GM19240 (cell line): ENCODE measurements around the gene DRC7.

Experiments used
- DNase-seq: peaks from one replicate; pipeline ENCODE4 v3.0.0; 2011; ENCODE audit warnings: low spot score; ENCODE audit not compliant: insufficient read length

Gene DRC7

GRCh38 chr16:57749856-57750452 is 55.3 kb downstream of the DRC7 start:
- no peak for DNase-seq

DNA sequence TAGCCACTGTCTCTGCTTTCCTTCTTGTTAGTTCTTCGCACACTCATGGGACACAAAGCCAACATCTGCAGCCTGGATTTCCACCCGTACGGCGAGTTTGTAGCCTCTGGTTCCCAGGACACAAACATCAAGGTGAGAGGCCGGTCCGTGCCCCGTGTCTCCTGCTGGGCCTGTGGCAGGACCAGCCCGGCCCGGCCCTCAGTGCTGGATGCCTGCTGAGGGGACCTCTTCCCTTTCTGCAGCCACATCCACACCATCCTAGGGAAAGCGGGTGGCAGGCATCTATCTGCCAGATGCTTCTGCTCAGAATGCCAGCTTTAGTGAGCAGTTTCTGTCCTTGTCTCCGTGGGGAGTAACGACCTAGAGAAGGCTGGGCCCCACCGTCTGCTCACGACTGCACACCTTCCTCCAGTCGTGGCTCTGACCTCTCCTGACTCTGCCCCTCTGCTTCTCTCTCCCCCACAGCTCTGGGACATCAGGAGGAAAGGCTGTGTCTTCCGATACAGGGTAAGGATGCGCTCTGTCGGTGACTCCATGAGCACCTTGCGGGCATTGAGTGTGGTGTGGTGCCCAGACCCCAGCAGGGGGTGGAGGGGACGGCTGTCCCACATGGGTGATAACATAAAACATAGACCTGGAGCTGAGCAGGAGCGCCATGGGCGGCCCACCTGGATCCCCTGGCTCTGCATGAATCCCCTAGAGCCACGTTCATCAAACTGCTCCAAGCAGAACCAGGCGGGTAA is 56.4 kb downstream of the DRC7 start:
- no peak for DNase-seq

DNA sequence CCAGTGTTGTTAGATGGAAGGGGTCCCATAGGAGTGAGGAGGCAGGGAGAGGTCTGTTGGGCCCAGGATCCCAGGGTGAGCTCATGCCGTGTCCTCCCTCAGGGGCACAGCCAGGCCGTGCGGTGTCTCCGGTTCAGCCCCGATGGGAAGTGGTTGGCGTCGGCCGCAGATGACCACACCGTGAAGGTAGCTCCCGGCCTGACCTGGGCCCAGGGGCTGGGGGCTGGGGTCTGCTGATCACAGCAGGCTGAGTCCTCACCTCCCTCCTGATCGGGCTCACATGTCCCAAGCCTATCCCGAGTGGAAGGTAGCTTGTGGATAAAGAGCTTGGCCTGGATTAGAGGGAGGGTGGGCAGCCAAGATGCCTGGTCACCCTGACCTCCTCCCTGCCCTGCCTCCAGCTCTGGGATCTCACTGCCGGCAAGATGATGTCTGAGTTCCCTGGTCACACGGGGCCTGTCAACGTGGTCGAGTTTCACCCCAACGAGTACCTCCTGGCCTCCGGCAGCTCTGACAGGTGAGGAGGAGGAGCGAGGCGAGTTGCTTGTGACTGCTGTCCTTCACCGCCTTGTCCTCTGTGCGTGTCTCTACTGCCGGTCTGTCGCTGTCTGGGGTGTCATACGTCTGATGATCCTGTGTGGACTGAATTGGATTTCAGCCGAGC is 57.1 kb downstream of the DRC7 start:
- DNase-seq = no peak

- DNase-seq = no peak
Observed at GRCh38 chr16:57752203-57752580, 57.6 kb downstream of the DRC7 start.

DNA sequence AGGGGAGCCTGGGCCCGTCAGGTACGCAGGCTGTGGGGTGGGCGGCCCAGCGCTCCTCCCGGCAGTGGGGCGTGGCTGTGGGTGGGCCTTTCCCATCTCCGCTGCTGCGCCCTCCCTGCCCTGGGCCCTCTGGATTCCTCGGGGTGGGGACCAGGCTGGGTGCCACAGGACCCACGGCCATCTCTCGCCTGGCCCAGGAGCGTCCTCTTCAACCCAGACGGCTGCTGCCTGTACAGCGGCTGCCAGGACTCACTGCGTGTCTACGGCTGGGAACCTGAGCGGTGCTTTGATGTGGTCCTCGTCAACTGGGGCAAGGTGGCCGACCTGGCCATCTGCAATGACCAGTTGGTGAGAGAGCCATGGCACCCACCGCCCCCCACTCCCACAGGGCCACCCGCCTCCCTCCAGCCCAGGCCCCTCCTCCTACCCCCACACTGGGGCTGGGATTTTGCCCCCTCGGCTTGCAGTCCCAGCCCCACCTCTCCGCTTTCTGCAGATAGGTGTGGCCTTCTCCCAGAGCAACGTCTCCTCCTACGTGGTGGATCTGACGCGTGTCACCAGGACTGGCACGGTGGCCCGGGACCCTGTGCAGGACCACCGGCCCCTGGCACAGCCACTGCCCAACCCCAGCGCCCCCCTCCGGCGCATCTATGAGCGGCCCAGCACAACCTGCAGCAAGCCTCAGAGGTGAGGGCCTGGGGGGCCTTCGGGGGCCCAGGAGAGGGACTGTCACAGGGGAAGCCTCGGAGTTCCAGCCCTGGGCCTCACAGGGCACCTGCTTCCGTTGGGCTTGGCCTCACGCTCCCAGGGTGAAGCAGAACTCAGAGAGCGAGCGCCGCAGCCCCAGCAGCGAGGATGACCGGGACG is 58.2 kb downstream of the DRC7 start:
- no peak for DNase-seq

DNA sequence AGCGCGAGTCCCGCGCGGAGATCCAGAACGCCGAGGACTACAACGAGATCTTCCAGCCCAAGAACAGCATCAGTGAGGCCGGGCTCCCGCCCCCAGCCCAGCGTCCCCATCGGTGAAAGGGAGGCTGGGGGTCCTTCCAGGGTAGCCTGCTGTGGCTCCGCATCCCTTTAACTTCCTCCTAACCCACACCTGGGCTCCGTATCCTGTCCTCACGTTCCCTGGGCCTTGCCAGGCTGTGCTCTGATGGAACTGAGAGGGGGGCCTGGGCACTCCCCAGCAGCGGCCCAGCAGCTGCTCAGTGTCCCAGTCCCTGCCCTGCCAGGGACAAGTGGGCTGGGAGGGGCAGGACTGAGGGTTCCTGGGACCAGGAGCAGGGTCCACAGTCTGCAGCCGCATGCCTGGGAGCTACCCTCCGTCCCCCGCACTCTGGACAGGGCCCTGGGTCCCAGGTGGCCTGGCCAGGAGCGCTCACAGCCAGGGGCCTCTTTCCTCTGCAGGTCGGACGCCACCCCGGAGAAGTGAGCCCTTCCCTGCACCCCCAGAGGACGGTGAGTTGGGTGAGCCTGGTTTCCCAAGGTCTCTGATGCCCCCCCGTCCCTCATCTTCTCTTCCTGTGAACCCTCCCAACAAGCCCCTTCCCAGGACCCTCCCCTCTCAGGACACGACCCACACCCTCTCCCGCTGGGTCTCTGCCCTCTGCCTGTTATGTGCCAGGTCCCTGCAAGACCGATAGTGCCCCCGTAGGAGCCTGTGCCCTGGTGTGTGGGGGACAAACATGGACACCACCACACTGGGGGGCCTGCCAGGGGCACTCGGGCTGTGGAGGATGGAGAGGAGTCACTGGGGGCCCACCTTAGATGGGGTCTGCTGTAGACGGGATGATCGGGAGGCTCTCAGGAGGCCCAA is 59.1 kb downstream of the DRC7 start:
- DNase-seq = no peak

DNA sequence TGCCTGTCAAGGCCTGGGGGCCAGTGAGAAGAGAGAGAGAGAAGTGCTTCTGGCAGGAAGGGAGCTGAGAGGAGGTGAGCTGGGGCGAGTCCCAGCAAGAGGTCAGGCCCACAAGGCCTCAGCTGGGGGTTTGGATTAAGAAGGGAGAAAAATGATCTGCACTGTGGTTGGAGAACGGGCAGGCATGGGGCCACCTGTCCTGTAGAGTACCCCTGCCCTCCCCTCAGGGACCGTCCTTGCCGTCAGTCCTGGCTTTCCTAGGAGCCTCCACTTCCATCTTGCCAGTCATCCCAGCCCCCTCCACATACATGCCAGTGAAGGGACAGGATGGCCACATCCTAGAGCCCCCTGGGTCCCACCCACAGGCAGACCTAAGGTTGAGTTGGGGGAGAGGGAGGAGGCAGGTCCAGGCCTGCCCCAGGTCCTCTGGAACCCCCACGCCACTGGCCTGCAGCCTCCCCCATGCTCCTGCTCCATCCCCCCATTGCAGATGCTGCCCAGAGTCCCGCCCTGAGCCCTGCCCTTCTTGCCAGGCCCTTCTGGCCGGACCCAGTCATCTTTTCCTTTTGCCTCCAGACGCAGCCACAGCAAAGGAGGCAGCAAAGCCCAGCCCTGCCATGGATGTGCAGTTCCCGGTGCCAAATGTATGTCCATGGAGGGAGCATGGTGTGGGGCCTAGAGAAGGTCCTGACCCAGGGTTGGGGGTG is 59.9 kb downstream of the DRC7 start:
- no peak for DNase-seq

- no peak for DNase-seq
Observed at GRCh38 chr16:57755061-57755684, 60.6 kb downstream of the DRC7 start.

DNA sequence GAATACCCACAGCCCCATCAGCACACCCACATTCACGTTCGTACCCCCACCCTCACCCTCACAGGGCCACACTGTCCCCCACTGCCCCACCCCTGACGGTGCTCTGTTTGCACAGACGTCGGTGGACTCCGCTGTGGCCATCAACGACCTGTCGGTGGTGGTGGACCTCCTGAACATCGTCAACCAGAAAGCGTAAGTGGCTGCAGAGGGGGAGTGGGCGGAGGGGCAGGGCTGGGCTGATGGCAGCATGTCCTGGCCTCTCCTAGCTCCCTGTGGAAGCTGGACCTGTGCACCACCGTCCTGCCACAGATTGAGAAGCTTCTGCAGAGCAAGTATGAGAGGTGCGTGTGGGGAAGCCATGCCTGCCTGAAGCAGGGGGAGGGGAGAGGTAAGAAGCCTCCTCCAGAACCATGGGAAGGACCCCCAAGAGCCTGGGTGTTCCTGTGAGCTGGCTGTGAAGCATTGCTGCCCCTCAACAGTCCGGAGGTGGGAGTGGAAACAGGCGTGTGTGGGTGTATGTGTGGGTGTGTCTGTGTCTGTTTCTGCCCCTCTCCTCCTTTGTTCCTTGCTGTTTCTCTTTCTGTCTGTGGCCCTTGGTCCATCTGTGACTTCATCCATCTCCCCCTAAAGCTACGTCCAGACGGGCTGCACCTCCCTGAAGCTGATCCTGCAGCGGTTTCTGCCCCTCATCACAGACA is 61.3 kb downstream of the DRC7 start:
- DNase-seq = no peak

GRCh38 chr16:57756424-57757325 is 62.1 kb downstream of the DRC7 start:
- DNase-seq = no peak

DNA sequence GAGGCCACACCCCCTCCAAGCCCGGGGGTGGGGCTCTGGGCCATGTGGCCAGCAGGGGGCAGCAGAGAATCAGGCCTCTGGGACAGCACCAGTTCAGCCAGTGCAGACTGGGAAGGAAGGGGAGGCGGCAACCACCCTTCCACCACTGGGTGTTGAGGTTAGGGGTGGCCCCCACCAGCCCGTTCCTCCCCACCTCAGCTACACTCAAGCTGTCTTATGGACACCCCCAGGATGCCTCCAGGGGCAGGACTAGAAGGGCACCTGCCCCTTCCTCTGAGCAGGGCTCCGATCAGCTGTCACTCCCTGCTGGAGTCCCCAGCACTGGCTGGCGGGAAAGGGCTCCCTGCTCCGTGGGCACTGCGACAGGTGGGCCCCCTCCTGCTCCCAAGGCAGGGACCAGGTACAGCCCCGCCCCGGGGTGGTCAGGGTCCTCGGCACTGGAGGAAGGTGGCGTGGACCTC is 62.8 kb downstream of the DRC7 start:
- DNase-seq = peak; percentile 99

DNA sequence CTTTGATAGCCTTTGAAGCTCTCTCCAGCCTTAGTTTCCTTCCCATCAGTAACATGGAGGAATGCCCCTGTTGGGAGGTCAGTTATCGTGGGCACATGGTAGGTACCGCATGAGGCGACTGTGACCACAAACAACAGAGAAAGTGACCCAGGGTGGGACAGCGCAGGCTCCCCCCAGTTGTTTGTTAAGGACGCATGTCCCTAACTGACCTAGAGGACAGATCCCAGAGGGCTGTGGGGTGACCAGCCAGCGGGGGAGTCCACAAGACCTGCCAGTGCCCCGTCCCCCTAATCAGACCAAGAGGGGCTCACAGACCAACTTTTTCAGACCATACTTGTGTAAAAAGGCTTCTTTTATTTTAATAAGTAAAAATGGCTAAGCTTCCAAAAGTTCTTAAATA is 63.3 kb downstream of the DRC7 start:
- DNase-seq = no peak

- no peak for DNase-seq
Observed at GRCh38 chr16:57758331-57759117, 63.9 kb downstream of the DRC7 start.

- DNase-seq = no peak
Observed at GRCh38 chr16:57759131-57759530, 64.5 kb downstream of the DRC7 start.

GRCh38 chr16:57759541-57760356 is 65.1 kb downstream of the DRC7 start:
- DNase-seq = no peak
